HepG2 (cell line): ENCODE results near the gene DCAF4L1. TPM values are rescaled to one million over a fixed set of nuclear protein-coding genes. Genes with fewer than 3 reads are reported as not detected.

Experiments used
- ARHGAP35 ChIP-seq: sonication (generic); formaldehyde crosslinking; IDR thresholded peaks from 2 replicates; pipeline ENCODE4 v1.9.0; 2022; ENCODE audit warnings: mild to moderate bottlenecking, inconsistent platforms, moderate library complexity, missing genetic modification reagents, borderline replicate concordance
- ELF1 ChIP-seq: sonication (generic); formaldehyde crosslinking; IDR thresholded peaks from 2 replicates; pipeline ENCODE4 v1.4.0; 2020; ENCODE audit warnings: missing genetic modification reagents
- KAT2B ChIP-seq: fragments of 150-350 bp; IDR thresholded peaks from 2 replicates; pipeline ENCODE4 v1.6.1; 2014; ENCODE audit warnings: low read depth, low read length, borderline replicate concordance
- KLF16 ChIP-seq, 2 experiments: sonication (generic) in 1 of 2; formaldehyde crosslinking in 1 of 2; IDR thresholded peaks; 2 replicates each; pipeline versions ENCODE4 v1.6.1 to v1.8.0; 2016 to 2023; ENCODE audit warnings: missing genetic modification reagents in 2 of 2, missing compliant biosample characterization in 1 of 2
- MED13 ChIP-seq: sonication (generic); formaldehyde crosslinking; IDR thresholded peaks from 2 replicates; pipeline ENCODE4 v1.5.0; 2020; ENCODE audit warnings: missing genetic modification reagents
- SRF ChIP-seq: IDR thresholded peaks from 2 replicates; pipeline ENCODE4 v1.6.1; 2011; ENCODE audit warnings: mild to moderate bottlenecking, low read depth, low read length, moderate library complexity
- TAF1 ChIP-seq: sonication (generic); formaldehyde crosslinking; IDR thresholded peaks from 2 replicates; pipeline ENCODE4 v1.4.0; 2020; ENCODE audit warnings: missing genetic modification reagents
- TCF7 ChIP-seq: sonication (generic); IDR thresholded peaks from 2 replicates; pipeline ENCODE4 v1.6.1; 2016; ENCODE audit warnings: antibody characterized with exemption, low read depth
- ZBTB42 ChIP-seq: sonication (generic); formaldehyde crosslinking; IDR thresholded peaks from 2 replicates; pipeline ENCODE4 v1.5.0; 2020; ENCODE audit warnings: mild to moderate bottlenecking, missing genetic modification reagents
- ZFP36 ChIP-seq: fragments of 150-350 bp; IDR thresholded peaks from 2 replicates; pipeline ENCODE4 v1.6.1; 2018; ENCODE audit warnings: borderline replicate concordance, low read length, low read depth; ENCODE audit not compliant: partially characterized antibody
- ZNF17 ChIP-seq: sonication (generic); formaldehyde crosslinking; IDR thresholded peaks from 2 replicates; pipeline ENCODE4 v1.5.0; 2020; ENCODE audit warnings: mild to moderate bottlenecking, missing genetic modification reagents
- ZNF251 ChIP-seq: sonication (generic); formaldehyde crosslinking; IDR thresholded peaks from 2 replicates; pipeline ENCODE4 v1.9.0; 2021; ENCODE audit warnings: mild to moderate bottlenecking, missing genetic modification reagents
- ZNF282 ChIP-seq: fragments of 450-650 bp; IDR thresholded peaks from 2 replicates; pipeline ENCODE4 v1.6.1; 2018; ENCODE audit not compliant: partially characterized antibody
- ZNF598 ChIP-seq: sonication (generic); formaldehyde crosslinking; IDR thresholded peaks from 2 replicates; pipeline ENCODE4 v1.5.1; 2020; ENCODE audit warnings: mild to moderate bottlenecking, missing genetic modification reagents, borderline replicate concordance
- ZNF678 ChIP-seq: sonication (generic); formaldehyde crosslinking; IDR thresholded peaks from 2 replicates; pipeline ENCODE4 v1.4.0; 2020; ENCODE audit warnings: mild to moderate bottlenecking, missing genetic modification reagents
- ZNF841 ChIP-seq: sonication (generic); formaldehyde crosslinking; IDR thresholded peaks from 2 replicates; pipeline ENCODE4 v1.8.1; 2023; ENCODE audit warnings: missing genetic modification reagents, borderline replicate concordance
- ZSCAN9 ChIP-seq: IDR thresholded peaks from 2 replicates; pipeline ENCODE4 v1.6.1; 2016; ENCODE audit warnings: borderline replicate concordance
- polyA plus RNA-seq, 8 experiments: library from polyadenylated mRNA; depleted of rRNA in 3 of 8; stranded (reverse) in 7 of 8; unstranded in 1 of 8; fragments of >200 nt; fragmentation: Illumina TruSeq in 4 of 8; extraction: Trizol in 4 of 8; gene quantifications; 2 replicates each; pipeline versions ENCODE4 v1.2.1 to v1.2.3, GENCODE V29; 2011 to 2016; ENCODE audit warnings: low read depth in 4 of 8, missing spikeins in 1 of 8, mixed read lengths in 1 of 8; ENCODE audit not compliant: insufficient read depth in 1 of 8
- total RNA-seq, 5 experiments: library from RNA; depleted of rRNA; stranded (reverse); fragments of >200 nt; fragmentation: Illumina TruSeq; extraction: Trizol; gene quantifications; 2 replicates each; pipeline ENCODE4 v1.2.3, GENCODE V29; 2016; ENCODE audit warnings: low read depth in 1 of 5
- TF ChIP-seq, protein P1 (sequence below): sonication (generic); formaldehyde crosslinking; IDR thresholded peaks from 2 replicates; pipeline ENCODE4 v1.4.0; 2020; ENCODE audit warnings: mild to moderate bottlenecking, missing genetic modification reagents
- TF ChIP-seq, protein P2 (sequence below): sonication (generic); formaldehyde crosslinking; IDR thresholded peaks from 2 replicates; pipeline ENCODE4 v1.8.1; 2023; ENCODE audit warnings: mild to moderate bottlenecking, missing genetic modification reagents
- TF ChIP-seq, protein P3 (sequence below): sonication (generic); formaldehyde crosslinking; IDR thresholded peaks from 2 replicates; pipeline ENCODE4 v1.9.0; 2021; ENCODE audit warnings: mild to moderate bottlenecking, missing genetic modification reagents

Gene DCAF4L1
- total and polyA plus RNA-seq, 2 of the 13 experiments (the other 11 are each of a cell fraction or from before 2014, with no cell fraction given), result 0.05 to 0.09 TPM

DNA sequence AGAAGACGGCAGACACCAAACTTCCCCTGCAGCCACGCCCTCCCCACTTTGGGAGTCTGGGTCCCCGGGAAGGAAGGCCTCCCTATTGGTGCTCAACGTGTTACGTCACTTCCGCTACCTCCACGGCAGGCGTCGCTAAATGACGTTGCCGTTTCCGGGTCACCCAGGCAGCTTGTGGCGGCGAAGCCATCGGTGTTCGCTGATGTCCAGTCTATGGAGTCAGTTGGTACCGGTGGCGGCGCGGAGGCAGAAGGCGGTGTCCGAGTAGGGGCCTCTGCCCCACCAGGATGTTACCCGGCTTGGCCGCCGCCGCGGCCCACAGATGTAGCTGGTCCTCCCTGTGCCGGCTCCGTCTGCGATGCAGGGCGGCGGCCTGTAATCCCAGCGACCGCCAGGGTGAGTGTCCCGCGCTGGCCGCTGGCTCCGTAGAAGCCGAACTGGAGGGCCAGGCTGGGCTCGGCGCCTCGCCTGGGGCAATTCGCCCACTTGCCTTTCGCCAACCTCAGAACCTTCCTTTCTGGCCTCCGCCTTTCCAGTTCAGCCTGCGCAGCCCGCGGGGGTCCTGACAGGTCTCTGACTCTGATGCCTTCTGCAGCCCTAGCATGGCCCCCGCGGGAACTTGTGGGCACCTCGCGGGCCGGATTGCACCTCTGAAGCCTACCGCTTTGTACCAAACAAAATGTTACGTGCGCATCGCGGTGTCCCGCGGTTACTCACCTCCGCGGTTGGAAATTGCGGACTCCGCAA lies 9.0 kb downstream of the DCAF4L1 start, which contains the start of gene SLC30A9 (continued):
- TF ChIP-seq ZNF678 (CRISPR knock-in tag) (no peak), ZNF598 (CRISPR knock-in tag) (peak; percentile 86; the same call in 1 of the 2 replicates), TCF7 (no peak), ARHGAP35 (0 out of 2 replicates have a peak, but pooled peaks have one; percentile 64), ZNF17 (no peak), ELF1 (CRISPR knock-in tag) (peak; percentile 94), ZNF251 (CRISPR knock-in tag) (no peak), TAF1 (CRISPR knock-in tag) (peak; percentile 95), ZBTB42 (no peak), ZNF841 (CRISPR knock-in tag) (no peak), MED13 (CRISPR knock-in tag) (no peak), ZNF282 (no peak), SRF (no peak), ZFP36 (no peak), KLF16 (CRISPR knock-in tag; IDR thresholded peaks at IDR 0.05) (peak in 1 of 2 experiments; percentile 85; a peak in 2 of 4 replicates), KAT2B (no peak), ZSCAN9 (CRISPR knock-in tag) (peak; percentile 53; the same call in 1 of the 2 replicates)
- TF ChIP-seq, protein P1, sequence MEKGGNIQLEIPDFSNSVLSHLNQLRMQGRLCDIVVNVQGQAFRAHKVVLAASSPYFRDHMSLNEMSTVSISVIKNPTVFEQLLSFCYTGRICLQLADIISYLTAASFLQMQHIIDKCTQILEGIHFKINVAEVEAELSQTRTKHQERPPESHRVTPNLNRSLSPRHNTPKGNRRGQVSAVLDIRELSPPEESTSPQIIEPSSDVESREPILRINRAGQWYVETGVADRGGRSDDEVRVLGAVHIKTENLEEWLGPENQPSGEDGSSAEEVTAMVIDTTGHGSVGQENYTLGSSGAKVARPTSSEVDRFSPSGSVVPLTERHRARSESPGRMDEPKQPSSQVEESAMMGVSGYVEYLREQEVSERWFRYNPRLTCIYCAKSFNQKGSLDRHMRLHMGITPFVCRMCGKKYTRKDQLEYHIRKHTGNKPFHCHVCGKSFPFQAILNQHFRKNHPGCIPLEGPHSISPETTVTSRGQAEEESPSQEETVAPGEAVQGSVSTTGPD, result no peak
- TF ChIP-seq, protein P2, sequence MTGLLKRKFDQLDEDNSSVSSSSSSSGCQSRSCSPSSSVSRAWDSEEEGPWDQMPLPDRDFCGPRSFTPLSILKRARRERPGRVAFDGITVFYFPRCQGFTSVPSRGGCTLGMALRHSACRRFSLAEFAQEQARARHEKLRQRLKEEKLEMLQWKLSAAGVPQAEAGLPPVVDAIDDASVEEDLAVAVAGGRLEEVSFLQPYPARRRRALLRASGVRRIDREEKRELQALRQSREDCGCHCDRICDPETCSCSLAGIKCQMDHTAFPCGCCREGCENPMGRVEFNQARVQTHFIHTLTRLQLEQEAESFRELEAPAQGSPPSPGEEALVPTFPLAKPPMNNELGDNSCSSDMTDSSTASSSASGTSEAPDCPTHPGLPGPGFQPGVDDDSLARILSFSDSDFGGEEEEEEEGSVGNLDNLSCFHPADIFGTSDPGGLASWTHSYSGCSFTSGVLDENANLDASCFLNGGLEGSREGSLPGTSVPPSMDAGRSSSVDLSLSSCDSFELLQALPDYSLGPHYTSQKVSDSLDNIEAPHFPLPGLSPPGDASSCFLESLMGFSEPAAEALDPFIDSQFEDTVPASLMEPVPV, result no peak
- TF ChIP-seq, protein P3, sequence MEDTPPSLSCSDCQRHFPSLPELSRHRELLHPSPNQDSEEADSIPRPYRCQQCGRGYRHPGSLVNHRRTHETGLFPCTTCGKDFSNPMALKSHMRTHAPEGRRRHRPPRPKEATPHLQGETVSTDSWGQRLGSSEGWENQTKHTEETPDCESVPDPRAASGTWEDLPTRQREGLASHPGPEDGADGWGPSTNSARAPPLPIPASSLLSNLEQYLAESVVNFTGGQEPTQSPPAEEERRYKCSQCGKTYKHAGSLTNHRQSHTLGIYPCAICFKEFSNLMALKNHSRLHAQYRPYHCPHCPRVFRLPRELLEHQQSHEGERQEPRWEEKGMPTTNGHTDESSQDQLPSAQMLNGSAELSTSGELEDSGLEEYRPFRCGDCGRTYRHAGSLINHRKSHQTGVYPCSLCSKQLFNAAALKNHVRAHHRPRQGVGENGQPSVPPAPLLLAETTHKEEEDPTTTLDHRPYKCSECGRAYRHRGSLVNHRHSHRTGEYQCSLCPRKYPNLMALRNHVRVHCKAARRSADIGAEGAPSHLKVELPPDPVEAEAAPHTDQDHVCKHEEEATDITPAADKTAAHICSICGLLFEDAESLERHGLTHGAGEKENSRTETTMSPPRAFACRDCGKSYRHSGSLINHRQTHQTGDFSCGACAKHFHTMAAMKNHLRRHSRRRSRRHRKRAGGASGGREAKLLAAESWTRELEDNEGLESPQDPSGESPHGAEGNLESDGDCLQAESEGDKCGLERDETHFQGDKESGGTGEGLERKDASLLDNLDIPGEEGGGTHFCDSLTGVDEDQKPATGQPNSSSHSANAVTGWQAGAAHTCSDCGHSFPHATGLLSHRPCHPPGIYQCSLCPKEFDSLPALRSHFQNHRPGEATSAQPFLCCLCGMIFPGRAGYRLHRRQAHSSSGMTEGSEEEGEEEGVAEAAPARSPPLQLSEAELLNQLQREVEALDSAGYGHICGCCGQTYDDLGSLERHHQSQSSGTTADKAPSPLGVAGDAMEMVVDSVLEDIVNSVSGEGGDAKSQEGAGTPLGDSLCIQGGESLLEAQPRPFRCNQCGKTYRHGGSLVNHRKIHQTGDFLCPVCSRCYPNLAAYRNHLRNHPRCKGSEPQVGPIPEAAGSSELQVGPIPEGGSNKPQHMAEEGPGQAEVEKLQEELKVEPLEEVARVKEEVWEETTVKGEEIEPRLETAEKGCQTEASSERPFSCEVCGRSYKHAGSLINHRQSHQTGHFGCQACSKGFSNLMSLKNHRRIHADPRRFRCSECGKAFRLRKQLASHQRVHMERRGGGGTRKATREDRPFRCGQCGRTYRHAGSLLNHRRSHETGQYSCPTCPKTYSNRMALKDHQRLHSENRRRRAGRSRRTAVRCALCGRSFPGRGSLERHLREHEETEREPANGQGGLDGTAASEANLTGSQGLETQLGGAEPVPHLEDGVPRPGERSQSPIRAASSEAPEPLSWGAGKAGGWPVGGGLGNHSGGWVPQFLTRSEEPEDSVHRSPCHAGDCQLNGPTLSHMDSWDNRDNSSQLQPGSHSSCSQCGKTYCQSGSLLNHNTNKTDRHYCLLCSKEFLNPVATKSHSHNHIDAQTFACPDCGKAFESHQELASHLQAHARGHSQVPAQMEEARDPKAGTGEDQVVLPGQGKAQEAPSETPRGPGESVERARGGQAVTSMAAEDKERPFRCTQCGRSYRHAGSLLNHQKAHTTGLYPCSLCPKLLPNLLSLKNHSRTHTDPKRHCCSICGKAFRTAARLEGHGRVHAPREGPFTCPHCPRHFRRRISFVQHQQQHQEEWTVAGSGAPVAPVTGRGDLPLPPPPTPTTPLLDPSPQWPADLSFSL (CRISPR knock-in tag), result no peak
